K562 (cell line): ENCODE results near the gene DAGLA. TPM values are rescaled to one million over a fixed set of nuclear protein-coding genes. Genes with fewer than 3 reads are reported as not detected.
A peak's percentile ranks its signal among the peaks of the same experiment; 100 is the strongest.

Experiments
- AFF1 ChIP-seq, 2 experiments: fragments of 450-650 bp; IDR thresholded peaks; 2 replicates each; pipeline ENCODE4 v1.6.1; 2018; ENCODE audit warnings: mild to moderate bottlenecking in 2 of 2, low read depth in 1 of 2; ENCODE audit not compliant: partially characterized antibody in 2 of 2
- BACH1 ChIP-seq: fragments of 200-800 bp; sonication (Bioruptor generic); IDR thresholded peaks from 2 replicates; pipeline ENCODE4 v1.6.1; 2016; ENCODE audit warnings: missing genetic modification characterization, missing compliant biosample characterization
- DPF2 ChIP-seq: fragments of 450-650 bp; IDR thresholded peaks from 2 replicates; pipeline ENCODE4 v1.6.1; 2016
- EGR1 ChIP-seq: fragments of 450-650 bp; conservative IDR thresholded peaks from 2 replicates; pipeline ENCODE4 v1.6.1; 2017; ENCODE audit warnings: mild to moderate bottlenecking
- FOS ChIP-seq: IDR thresholded peaks from 3 replicates; pipeline ENCODE4 v1.6.1; 2011; ENCODE audit not compliant: insufficient read length; ENCODE audit errors: extremely low read depth
- LARP7 ChIP-seq: fragments of 450-650 bp; IDR thresholded peaks from 2 replicates; pipeline ENCODE4 v1.6.1; 2016
- POLR3G ChIP-seq: IDR thresholded peaks from 2 replicates; pipeline ENCODE4 v1.6.1; 2011; ENCODE audit not compliant: insufficient read length, insufficient replicate concordance; ENCODE audit errors: extremely low read depth
- RFX1 ChIP-seq: fragments of 450-650 bp; IDR thresholded peaks from 2 replicates; pipeline ENCODE4 v1.6.1; 2016; ENCODE audit warnings: mild to moderate bottlenecking, moderate library complexity
- SMARCE1 ChIP-seq: fragments of 450-650 bp; IDR thresholded peaks from 2 replicates; pipeline ENCODE4 v1.7.1; 2016; ENCODE audit warnings: mild to moderate bottlenecking
- SNRNP70 ChIP-seq: fragments of 200-400 bp; formaldehyde crosslinking; optimal IDR thresholded peaks from 2 replicates; pipeline ENCODE3; 2017; ENCODE audit warnings: low read depth, low read length
- SP1 ChIP-seq: sonication (generic); formaldehyde crosslinking; IDR thresholded peaks from 2 replicates; pipeline ENCODE4 v1.8.1; 2022; ENCODE audit warnings: mild to moderate bottlenecking, missing genetic modification reagents
- SPI1 ChIP-seq: IDR thresholded peaks from 2 replicates; pipeline ENCODE4 v1.6.1; 2011; ENCODE audit warnings: low read depth, low read length, control low read depth, borderline replicate concordance
- STAG1 ChIP-seq: sonication (generic); formaldehyde crosslinking; IDR thresholded peaks from 2 replicates; pipeline ENCODE4 v1.5.0; 2020; ENCODE audit warnings: missing genetic modification reagents, borderline replicate concordance
- STAT5A ChIP-seq: IDR thresholded peaks from 2 replicates; pipeline ENCODE4 v1.6.1; 2012; ENCODE audit warnings: low read length, inconsistent platforms, borderline replicate concordance
- TAF7 ChIP-seq: fragments of 450-650 bp; IDR thresholded peaks from 2 replicates; pipeline ENCODE4 v1.6.1; 2016; ENCODE audit warnings: missing genetic modification characterization, missing compliant biosample characterization
- TBL1XR1 ChIP-seq, 2 experiments: IDR thresholded peaks; 2 replicates each; pipeline ENCODE4 v1.6.1; 2012; ENCODE audit warnings: improper control_type of control experiment in 2 of 2, low read length in 2 of 2, mild to moderate bottlenecking in 1 of 2
- TCF7L2 ChIP-seq: fragments of 150-350 bp; IDR thresholded peaks from 2 replicates; pipeline ENCODE4 v1.6.1; 2016; ENCODE audit warnings: low read depth, mild to moderate bottlenecking, low read length, moderate library complexity
- ZBTB7A ChIP-seq: IDR thresholded peaks from 2 replicates; pipeline ENCODE4 v1.6.1; 2011; ENCODE audit warnings: low read depth, mild to moderate bottlenecking, low read length, moderate library complexity, borderline replicate concordance; ENCODE audit not compliant: control insufficient read depth
- ZNF589 ChIP-seq: fragments of 200-800 bp; sonication (Bioruptor generic); IDR thresholded peaks from 2 replicates; pipeline ENCODE4 v1.6.1; 2016; ENCODE audit warnings: low read depth, missing genetic modification characterization, missing compliant biosample characterization
- polyA plus RNA-seq, 8 experiments: library from polyadenylated mRNA; depleted of rRNA in 4 of 8; stranded (reverse) in 5 of 8; unstranded in 3 of 8; fragments of >200 nt; fragmentation: Nextera tagmentation in 2 of 8; fragmentation: Illumina TruSeq in 1 of 8; extraction: Ambion mirVana in 2 of 8; extraction: Trizol in 1 of 8; gene quantifications; 2 replicates each; pipeline versions ENCODE4 v1.2.1 to v1.2.3, GENCODE V29; 2011 to 2014; ENCODE audit warnings: inconsistent platforms in 1 of 8, missing spikeins in 1 of 8
- total RNA-seq, 7 experiments: library from RNA; depleted of rRNA in 6 of 7; stranded (reverse); fragments of >200 nt in 6 of 7; fragmentation: Illumina TruSeq in 2 of 7; extraction: Trizol in 2 of 7; gene quantifications; 2 replicates each; pipeline versions ENCODE4 v1.2.1 to v1.2.3, GENCODE V29; 2011 to 2021; ENCODE audit warnings: low replicate concordance in 1 of 7
- TF ChIP-seq, protein P1 (sequence below): fragments of 450-650 bp; IDR thresholded peaks from 2 replicates; pipeline ENCODE4 v1.6.1; 2017; ENCODE audit warnings: mild to moderate bottlenecking, moderate library complexity
- TF ChIP-seq, protein P2 (sequence below): fragments of 450-650 bp; formaldehyde crosslinking; IDR thresholded peaks from 2 replicates; pipeline ENCODE4 v1.4.0; 2020; ENCODE audit warnings: mild to moderate bottlenecking, moderate library complexity

The DAGLA gene
- total and polyA plus RNA-seq, 9 of the 15 experiments (the other 6 are each of a cell fraction or from before 2014, with no cell fraction given): 0.03 to 0.16 (median 0.04) TPM; not detected in 4

DNA sequence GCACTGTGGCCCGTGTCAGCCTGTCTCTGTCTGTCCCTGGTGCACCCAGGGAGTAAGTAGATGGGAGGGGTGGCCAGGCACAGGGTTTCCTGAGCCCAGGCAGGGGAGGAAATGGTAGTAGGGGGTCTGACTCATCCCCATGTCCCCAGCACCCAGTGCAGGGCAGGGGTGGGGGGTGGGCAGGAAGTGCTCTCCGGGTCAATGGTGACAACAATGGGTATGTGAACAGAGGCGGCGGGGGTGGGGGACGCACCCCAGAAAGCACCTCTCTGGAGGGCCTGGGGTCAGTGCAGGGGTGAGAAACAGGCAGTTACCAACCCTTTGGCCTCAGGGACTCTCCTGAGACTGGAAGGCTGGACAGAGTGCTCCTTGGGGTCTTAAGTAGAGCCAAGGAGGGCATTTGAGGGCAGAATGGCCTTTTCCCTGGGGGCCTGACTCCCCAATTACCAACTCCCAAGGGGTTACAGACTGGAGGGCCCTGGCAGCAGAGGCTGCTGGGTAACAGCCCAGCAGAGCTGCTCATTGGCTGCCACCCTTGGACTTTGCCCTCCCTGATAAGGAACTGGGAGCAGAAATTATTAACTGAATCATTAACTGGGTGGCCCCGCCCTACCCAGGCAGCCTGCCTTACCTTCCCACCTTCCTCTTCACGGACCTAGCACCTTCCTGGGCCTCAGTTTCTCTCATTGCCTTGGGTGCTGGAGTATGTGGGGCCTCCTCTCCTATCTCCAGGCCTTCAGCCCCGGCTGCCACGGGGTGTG is 76.4 kb downstream of the DAGLA start (continued):
- no peak for TF ChIP-seq TAF7 (tag)
- no peak for TF ChIP-seq BACH1 (tag)
- TF ChIP-seq POLR3G: no peak
- TF ChIP-seq, protein P1, sequence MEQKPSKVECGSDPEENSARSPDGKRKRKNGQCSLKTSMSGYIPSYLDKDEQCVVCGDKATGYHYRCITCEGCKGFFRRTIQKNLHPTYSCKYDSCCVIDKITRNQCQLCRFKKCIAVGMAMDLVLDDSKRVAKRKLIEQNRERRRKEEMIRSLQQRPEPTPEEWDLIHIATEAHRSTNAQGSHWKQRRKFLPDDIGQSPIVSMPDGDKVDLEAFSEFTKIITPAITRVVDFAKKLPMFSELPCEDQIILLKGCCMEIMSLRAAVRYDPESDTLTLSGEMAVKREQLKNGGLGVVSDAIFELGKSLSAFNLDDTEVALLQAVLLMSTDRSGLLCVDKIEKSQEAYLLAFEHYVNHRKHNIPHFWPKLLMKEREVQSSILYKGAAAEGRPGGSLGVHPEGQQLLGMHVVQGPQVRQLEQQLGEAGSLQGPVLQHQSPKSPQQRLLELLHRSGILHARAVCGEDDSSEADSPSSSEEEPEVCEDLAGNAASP: no peak
- peak; percentile 17; the same call in 1 of the 2 replicates for TF ChIP-seq SMARCE1
- no peak for TF ChIP-seq SNRNP70
- peak; percentile 61; the same call in 1 of the 2 replicates for TF ChIP-seq ZBTB7A
- no peak for TF ChIP-seq RFX1
- TF ChIP-seq, protein P2, sequence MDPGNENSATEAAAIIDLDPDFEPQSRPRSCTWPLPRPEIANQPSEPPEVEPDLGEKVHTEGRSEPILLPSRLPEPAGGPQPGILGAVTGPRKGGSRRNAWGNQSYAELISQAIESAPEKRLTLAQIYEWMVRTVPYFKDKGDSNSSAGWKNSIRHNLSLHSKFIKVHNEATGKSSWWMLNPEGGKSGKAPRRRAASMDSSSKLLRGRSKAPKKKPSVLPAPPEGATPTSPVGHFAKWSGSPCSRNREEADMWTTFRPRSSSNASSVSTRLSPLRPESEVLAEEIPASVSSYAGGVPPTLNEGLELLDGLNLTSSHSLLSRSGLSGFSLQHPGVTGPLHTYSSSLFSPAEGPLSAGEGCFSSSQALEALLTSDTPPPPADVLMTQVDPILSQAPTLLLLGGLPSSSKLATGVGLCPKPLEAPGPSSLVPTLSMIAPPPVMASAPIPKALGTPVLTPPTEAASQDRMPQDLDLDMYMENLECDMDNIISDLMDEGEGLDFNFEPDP (CRISPR knock-in tag): no peak
- TF ChIP-seq EGR1: peak; percentile 66
- TF ChIP-seq SPI1: no peak; the same call in 1 of the 2 replicates
- no peak for TF ChIP-seq STAT5A
- no peak for TF ChIP-seq TCF7L2
- peak; percentile 1 for TF ChIP-seq FOS
- TF ChIP-seq SP1 (CRISPR knock-in tag): no peak
- peak; percentile 74 for TF ChIP-seq ZNF589 (CRISPR knock-in tag)
- TF ChIP-seq LARP7: no peak
- no peak for TF ChIP-seq AFF1 (IDR thresholded peaks at IDR 0.05; ENCODE audit: low read depth in 1 of 2, partially characterized antibody in 2 of 2)
- TF ChIP-seq TBL1XR1 (IDR thresholded peaks at IDR 0.05; ENCODE audit: low read length in 2 of 2): no peak
- TF ChIP-seq STAG1: no peak
- TF ChIP-seq DPF2: peak; percentile 36; the same call in 1 of the 2 replicates
